HG02852 (cell line): ENCODE results near the gene PDE3A.

Source experiments
- ATAC-seq: cut with Tn5 transposase; IDR thresholded peaks from one replicate; pipeline ENCODE4 v1.9.1; 2021; ENCODE audit warnings: mild to moderate bottlenecking, moderate library complexity; ENCODE audit not compliant: unreplicated experiment

The PDE3A gene

DNA sequence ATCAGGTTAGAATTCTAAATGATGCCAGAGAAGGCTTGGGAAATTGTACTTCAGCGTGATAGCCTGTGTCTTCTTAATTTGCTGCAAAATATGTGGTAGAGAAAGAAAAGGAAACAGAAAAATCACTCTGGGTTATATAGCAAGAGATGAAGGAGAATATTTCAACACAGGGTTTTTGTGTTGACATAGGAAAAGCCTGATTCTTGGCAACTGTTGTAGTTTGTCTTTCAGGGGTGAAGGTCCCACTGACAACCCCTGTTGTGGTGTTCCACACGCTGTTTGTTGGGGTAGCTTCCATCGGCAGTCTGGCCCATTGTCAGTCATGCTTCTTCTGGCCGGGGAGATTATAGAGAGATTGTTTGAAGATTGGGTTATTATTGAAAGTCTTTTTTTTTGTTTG, 313.0 kb downstream of the PDE3A start:
- ATAC-seq, result no peak

GRCh38 chr12:20695232-20695631, 326.9 kb downstream of the PDE3A start, which contains the start of gene SLCO1C1:
SLCO1C1 (plus strand) TSS chr12:20695332; CDS start chr12:20699577, 4,245 bp downstream.
- no peak for ATAC-seq

GRCh38 chr12:20696181-20696905, 328.0 kb downstream of the PDE3A start:
- ATAC-seq, result no peak

DNA sequence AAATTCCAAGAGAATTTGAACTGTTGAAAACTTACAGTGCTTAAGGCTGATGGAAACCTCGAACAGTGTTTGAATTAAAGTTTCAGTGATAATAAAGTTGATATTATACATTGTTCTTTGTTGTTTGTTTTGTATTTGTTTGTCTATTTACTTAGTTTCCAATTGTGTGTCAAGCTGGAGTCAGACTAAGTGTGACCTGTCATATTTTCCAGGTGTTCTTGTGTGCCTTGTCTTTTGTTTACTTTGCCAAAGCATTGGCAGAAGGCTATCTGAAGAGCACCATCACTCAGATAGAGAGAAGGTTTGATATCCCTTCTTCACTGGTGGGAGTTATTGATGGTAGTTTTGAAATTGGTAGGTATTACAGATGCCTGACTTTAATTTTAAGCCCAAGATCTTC, 332.8 kb downstream of the PDE3A start:
- ATAC-seq, result no peak

- no peak for ATAC-seq
Observed at GRCh38 chr12:20704860-20705259, 336.5 kb downstream of the PDE3A start.

DNA sequence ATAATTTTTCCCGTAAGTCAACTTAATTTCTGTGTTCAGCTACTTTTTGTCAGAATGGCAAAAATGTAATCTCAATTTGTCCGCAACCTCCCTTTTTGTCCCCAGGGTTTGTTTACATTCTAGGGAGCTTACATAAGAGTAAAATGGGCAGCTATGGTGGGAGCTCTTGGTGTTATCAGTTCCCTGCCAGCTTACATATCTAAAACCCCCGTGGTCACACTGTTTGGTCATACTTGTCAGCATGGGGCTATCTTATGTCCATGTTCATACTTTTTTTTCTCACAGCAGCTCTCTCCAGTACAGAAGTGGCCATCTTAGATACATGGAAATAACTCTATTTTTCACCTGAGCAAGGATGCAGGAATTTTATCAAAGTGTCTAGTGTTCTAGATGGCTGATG, 343.5 kb downstream of the PDE3A start:
- no peak for ATAC-seq

DNA sequence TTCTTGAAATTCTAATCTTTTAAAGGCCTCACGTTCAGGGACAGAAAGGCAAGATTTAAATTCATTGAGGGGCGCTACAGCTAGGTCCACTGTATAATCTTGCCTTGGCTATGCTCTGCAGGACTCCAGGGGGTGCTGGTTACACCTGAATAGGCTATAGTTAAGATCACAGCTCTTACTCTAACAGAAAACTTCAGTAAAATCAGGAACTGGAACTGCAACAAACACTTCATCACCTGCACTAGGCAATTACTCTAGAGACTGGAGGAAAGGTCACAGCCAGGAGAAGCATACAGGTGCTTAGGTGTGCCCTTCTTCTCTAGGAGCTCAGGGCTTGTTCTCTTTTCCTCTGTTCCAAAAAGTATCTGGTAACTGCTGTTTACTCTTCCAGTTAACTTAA, 347.7 kb downstream of the PDE3A start:
- no peak for ATAC-seq

DNA sequence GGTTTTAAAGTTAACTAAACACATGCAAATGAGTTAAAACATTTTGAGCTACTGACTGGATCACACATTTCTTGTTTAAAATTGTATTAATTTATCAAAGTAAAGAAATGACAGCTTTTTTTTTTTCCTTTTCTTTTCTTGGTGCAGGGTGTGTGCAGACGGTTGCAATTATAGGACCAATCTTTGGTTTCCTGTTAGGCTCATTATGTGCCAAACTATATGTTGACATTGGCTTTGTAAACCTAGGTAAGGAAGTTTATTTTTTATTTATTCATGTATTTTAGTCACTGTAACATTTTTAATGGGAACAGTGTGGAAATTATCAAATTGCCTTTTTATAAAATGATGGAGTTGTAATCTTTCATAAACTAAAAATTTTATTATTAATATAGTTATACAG, 348.6 kb downstream of the PDE3A start:
- no peak for ATAC-seq

DNA sequence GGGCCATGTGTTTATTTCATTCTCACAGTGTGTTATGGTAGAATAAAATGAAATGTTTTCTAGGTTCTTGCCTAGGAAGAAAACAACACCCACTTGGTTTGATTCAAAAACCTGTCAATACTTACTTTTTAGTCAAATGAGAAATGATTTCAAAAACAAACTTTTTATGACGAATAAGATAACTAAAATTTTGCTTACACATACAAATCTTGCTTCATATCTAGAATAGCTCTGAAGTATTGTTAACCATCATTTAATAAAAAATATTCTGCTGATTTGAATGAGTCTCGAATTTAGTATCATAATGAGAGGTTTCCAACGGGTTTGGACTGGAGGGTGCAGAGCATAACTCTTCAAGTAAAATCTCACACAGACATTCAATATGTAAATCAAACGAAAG, 350.0 kb downstream of the PDE3A start:
- ATAC-seq, result no peak

- no peak for ATAC-seq
Observed at GRCh38 chr12:20722142-20722541, 353.8 kb downstream of the PDE3A start.

- ATAC-seq, result no peak
Observed at GRCh38 chr12:20731274-20731673, 362.9 kb downstream of the PDE3A start.
